Bronchial epithelial cell (primary cell): ENCODE measurements around the gene DCAKD. TPM values are rescaled to one million over a fixed set of nuclear protein-coding genes. Genes with fewer than 3 reads are reported as not detected.

Experiments used
- DNase-seq: peaks from one replicate; pipeline ENCODE4 v3.0.0-alpha.2; 2010; ENCODE audit warnings: low read depth
- FAIRE-seq: peaks from 2 replicates; lab custom pipeline; 2011; peaks lifted over from hg19 to GRCh38; lab: Jason Lieb, UNC
- H3K27me3 ChIP-seq: 2 replicates; pipeline ENCODE4 v1.5.1; 2011; ENCODE audit warnings: low read length; ENCODE audit not compliant: control insufficient read depth, insufficient read depth
- H3K36me3 ChIP-seq: 2 replicates; pipeline ENCODE4 v1.5.1; 2011; ENCODE audit warnings: low read length; ENCODE audit not compliant: control insufficient read depth, insufficient read depth
- H3K4me3 ChIP-seq: 2 replicates; pipeline ENCODE4 v1.5.1; 2011; ENCODE audit warnings: mild to moderate bottlenecking, low read depth, low read length, control low read depth
- total RNA-seq: library from RNA; depleted of rRNA; stranded (reverse); fragments of >200 nt; gene quantifications from 2 replicates; pipeline ENCODE4 v1.2.1, GENCODE V29; 2014
- TF ChIP-seq, protein P1 (sequence below): IDR thresholded peaks from 2 replicates; pipeline ENCODE4 v1.5.1; 2011; ENCODE audit warnings: mild to moderate bottlenecking, moderate library complexity, low read length, control low read depth, inconsistent platforms; ENCODE audit not compliant: insufficient read depth, severe bottlenecking

DCAKD gene
- total RNA-seq, 1 donor from 2014 or later = 18.2 TPM

DNA sequence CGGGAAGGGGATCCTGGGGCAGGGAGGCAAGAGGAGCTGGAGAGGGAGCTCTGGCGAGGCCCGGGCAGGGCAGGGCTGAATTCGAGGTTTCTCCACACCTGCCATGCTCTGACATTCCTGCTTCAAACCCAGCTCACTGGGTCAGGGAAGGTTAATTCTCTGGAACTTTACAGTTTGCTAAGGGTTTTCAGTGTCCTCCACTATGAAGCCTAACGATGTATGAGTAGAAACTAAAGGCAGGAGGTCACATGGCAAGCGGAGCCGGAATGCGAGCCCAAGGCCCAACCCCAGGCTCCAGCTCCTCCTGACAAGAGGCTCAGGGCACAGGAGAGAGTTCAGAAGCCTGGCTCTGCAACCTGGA lies 29.2 kb downstream of the DCAKD start:
- FAIRE-seq = no peak
- no peak for DNase-seq
- Histone ChIP-seq H3K4me3 (no peak overlapping the region), H3K36me3 (peaks cover 9% of the 10 kb centered on the region), H3K27me3 (no peaks in the 10 kb centered on the region)
- TF ChIP-seq, protein P1, sequence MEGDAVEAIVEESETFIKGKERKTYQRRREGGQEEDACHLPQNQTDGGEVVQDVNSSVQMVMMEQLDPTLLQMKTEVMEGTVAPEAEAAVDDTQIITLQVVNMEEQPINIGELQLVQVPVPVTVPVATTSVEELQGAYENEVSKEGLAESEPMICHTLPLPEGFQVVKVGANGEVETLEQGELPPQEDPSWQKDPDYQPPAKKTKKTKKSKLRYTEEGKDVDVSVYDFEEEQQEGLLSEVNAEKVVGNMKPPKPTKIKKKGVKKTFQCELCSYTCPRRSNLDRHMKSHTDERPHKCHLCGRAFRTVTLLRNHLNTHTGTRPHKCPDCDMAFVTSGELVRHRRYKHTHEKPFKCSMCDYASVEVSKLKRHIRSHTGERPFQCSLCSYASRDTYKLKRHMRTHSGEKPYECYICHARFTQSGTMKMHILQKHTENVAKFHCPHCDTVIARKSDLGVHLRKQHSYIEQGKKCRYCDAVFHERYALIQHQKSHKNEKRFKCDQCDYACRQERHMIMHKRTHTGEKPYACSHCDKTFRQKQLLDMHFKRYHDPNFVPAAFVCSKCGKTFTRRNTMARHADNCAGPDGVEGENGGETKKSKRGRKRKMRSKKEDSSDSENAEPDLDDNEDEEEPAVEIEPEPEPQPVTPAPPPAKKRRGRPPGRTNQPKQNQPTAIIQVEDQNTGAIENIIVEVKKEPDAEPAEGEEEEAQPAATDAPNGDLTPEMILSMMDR = no peak

DNA sequence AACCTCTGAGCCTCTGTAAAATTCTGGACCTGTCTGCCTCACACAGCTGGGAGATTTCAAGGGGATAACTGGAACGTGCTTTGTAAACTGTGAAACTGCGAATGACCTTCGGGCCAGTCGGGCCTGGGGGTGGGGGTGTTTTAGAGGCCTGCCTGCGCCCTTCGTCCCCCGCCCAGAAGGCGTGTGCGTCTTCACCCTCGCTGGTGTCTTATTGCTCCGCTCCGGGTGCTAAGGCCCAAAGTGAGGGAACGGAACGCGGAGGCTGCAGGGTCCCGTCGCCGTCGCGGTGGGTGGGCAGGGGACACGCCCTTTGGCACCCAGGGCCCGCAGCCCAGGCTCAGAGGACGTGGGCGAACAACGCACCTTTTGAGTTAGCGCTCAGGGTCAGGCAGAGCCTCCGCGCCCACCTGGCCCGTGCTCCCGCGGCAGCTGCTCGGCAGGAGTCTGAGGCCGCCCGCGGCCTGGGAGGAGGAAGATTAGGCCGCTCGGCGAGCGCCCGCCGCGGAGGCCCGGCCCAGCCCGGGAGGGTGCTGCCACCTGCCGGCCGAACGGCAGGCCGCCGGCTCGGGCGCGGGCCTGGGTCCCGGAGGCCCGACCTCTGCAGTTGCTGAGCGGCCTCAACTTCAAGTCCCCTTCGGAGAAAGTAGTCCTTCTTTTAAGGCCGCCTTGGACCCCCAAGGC lies 29.7 kb downstream of the DCAKD start:
- no peak for FAIRE-seq
- Histone ChIP-seq H3K36me3 (peaks cover 7% of the 10 kb centered on the region), H3K4me3 (peak overlapping the region; percentile 15), H3K27me3 (no peaks in the 10 kb centered on the region)
- TF ChIP-seq, protein P1 = peak; percentile 78
- DNase-seq = no peak

DNA sequence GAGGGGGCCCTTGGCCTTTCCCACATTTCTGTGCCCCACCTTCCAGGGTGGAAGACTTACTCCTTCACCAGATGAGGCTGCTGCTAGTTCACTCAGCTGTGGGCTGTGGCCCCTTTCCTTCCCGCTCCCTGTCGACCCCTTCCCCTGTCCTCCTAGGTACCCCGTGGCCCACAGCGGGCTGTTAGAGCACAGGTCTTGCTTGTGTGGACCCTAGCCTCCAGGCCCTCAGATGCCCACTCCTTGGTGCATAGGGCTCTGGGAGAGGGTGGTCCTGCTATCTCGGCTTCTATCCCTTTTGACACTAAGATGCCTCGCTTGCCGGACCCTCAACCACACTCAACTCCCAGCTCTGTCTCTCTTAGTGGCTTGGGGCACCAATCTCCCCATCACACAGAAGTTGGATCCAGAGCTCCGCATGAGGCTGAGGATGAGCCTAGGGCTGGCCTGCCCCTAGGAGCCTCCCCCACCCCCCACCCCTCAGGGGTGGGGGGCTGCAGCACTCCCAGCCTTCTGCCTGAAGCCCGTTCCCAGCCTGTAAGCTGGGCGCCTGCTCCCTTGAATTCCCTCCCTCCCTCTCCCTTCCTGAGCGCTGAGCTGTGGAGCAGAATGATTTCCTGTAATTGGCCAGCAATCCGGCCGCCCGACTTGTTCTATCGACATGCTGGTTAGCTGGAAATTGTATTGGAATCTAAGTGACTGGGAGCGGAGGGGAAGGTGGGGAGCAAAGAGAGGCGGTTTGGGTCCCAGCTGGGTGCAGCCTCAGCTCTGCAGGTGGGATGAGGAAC lies 30.9 kb downstream of the DCAKD start:
- FAIRE-seq (no peak), DNase-seq (no peak)
- Histone ChIP-seq H3K27me3 (no peaks in the 10 kb centered on the region), H3K36me3 (peaks cover 7% of the 10 kb centered on the region), H3K4me3 (no peak overlapping the region)
- TF ChIP-seq, protein P1 = no peak

DNA sequence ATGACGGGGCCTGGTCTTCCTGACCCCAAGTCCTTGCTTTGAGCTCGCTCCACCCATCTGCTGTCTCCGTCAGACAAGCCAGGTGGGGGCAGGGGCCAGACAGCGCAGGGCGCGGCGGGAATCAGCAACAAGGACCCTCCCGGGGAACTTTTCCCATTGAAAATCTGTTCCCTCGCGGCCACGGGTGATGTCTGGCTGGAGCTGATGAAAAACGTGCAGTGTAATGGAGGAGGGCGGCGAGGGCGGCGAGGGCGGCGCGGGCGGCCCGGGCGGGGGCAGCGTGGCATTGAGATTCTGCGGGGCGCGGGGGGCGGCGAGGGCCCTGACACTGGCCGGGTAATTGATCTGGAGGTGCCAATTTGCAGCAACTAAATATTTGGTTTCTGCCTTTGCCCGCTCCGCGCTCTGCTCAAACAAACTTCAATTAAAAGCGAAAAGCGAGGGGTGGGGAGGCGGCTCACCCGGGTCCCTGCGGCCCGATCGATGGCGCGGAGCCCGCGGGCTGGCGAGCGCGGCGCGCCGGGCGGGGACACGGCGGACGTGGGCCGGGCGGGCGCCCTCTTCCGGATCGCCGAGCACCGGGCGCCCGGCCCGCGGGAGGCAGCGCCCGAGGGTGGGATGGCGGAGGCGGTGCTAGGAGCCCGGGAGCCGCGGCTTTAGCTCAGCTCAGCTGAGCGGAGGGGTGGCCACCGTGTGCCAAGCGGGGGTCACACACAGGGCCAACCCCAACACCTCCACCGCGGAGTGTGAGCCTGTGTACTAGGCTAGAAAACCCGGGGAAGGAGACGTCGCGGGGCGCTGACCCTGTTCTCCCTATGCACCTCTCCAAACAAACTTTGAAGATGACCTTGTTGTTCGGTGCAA lies 32.4 kb downstream of the DCAKD start:
- Histone ChIP-seq H3K4me3 (peak overlapping the region; percentile 39), H3K27me3 (no peaks in the 10 kb centered on the region), H3K36me3 (peaks cover 3% of the 10 kb centered on the region)
- TF ChIP-seq, protein P1 = peak; percentile 41
- DNase-seq (no peak), FAIRE-seq (no peak)

DNA sequence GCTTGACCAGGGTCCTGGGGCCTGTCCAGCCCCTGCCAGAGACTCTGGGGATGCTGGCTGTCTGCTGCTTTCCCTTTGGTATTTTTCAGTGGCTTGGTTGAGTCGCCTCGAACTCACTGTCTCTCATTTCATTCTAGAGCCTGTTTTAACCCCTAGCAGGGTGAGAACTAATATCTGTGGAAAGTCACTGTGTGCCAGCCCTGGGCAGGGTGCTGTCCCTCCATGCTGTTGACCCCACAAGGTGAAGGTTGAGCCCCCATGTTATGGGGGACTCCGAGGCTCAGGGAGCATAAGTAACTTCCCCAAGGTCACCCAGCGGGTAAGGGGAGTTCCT lies 33.0 kb downstream of the DCAKD start:
- FAIRE-seq = no peak
- Histone ChIP-seq H3K27me3 (no peaks in the 10 kb centered on the region), H3K36me3 (peaks cover 3% of the 10 kb centered on the region), H3K4me3 (peak overlapping the region; percentile 39)
- TF ChIP-seq, protein P1 = no peak
- DNase-seq = no peak
